HG02759 (cell line): Measurements from ENCODE around the gene PPP2R2B.
A peak's percentile ranks its signal among the peaks of the same experiment; 100 is the strongest.

Experiments used
- ATAC-seq: cut with Tn5 transposase; IDR thresholded peaks from one replicate; pipeline ENCODE4 v1.9.1; 2021; ENCODE audit warnings: mild to moderate bottlenecking, moderate library complexity; ENCODE audit not compliant: unreplicated experiment

Gene PPP2R2B

GRCh38 chr5:146888351-146888978 is 9.9 kb upstream of the PPP2R2B start:
- no peak for ATAC-seq

GRCh38 chr5:146884066-146884626 is 5.6 kb upstream of the PPP2R2B start:
- no peak for ATAC-seq

- no peak for ATAC-seq
These were observed 5.0 kb upstream of the PPP2R2B start for GRCh38 chr5:146883511-146883910.

GRCh38 chr5:146880966-146881365 is 2.4 kb upstream of the PPP2R2B start:
- no peak for ATAC-seq

- peak; percentile 30 for ATAC-seq
These were observed 628 bp downstream of the PPP2R2B start for GRCh38 chr5:146877783-146878475.

- ATAC-seq: peak; percentile 16
These were observed 1.3 kb downstream of the PPP2R2B start for GRCh38 chr5:146877178-146877681.

GRCh38 chr5:146873186-146873917 is 5.2 kb downstream of the PPP2R2B start:
- ATAC-seq: no peak

- ATAC-seq: no peak
These were observed 6.4 kb downstream of the PPP2R2B start for GRCh38 chr5:146872188-146872587.

GRCh38 chr5:146867996-146868708 is 10.4 kb downstream of the PPP2R2B start:
- no peak for ATAC-seq

- no peak for ATAC-seq
These were observed 12.3 kb downstream of the PPP2R2B start for GRCh38 chr5:146866263-146866662.

- ATAC-seq: no peak
These were observed 15.9 kb downstream of the PPP2R2B start for GRCh38 chr5:146862641-146863040.

- no peak for ATAC-seq
These were observed 18.2 kb downstream of the PPP2R2B start for GRCh38 chr5:146860213-146860893.

- ATAC-seq: no peak
These were observed 26.5 kb downstream of the PPP2R2B start for GRCh38 chr5:146852089-146852488.

GRCh38 chr5:146851133-146851532 is 27.4 kb downstream of the PPP2R2B start:
- no peak for ATAC-seq

- no peak for ATAC-seq
These were observed 28.8 kb downstream of the PPP2R2B start for GRCh38 chr5:146849694-146850303.

GRCh38 chr5:146848133-146848532 is 30.4 kb downstream of the PPP2R2B start:
- no peak for ATAC-seq

- ATAC-seq: no peak
These were observed 38.5 kb downstream of the PPP2R2B start for GRCh38 chr5:146840016-146840415.

GRCh38 chr5:146836226-146836842 is 42.2 kb downstream of the PPP2R2B start:
- no peak for ATAC-seq

- ATAC-seq: no peak
These were observed 45.4 kb downstream of the PPP2R2B start for GRCh38 chr5:146832985-146833732.
